ENCODE results near the gene ABR. TPM values are rescaled to one million over a fixed set of nuclear protein-coding genes. Genes with fewer than 3 reads are reported as not detected.

ABR gene
- total RNA-seq, 1 donor from 2014 or later = 70.9 TPM

DNA sequence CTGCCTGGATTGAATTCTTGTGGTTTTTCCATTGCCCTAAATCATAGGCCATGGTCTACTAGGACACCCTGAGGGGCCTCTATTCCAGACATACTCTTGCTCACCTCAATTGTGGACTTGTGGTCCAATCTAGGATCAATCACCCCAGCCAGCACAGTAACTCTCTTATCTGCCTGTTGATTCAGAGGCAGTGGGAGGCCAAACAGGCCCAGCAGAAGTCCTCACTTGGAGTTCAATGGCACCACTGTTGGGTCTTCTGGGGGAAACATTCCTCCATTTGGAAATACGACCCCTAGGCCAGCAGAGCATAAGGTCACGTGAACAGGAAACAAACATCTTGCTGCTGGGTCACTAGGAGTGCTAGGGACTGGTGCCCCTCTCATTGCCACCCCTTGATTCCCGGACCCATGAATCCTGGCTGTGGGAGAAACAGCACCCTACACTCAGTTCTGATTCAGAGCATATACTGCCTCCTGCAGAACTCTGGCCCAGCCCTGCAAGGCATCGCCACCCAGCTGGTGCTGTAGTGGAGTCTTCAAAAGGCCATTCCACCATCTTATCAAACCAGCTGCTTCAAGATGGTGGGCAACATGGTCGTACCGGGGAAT lies 193.4 kb downstream of the ABR start:
- no peak for DNase-seq (ENCODE audit: low read depth)
- no peaks in the 10 kb centered on the region for H3K79me2 ChIP-seq (ENCODE audit: insufficient read depth, low read length)
- Mint-ChIP-seq H3K4me3 (ENCODE audit: unreplicated experiment) (no peak overlapping the region), H3K27me3 (ENCODE audit: low read depth, unreplicated experiment) (peaks cover 3% of the 10 kb centered on the region), H3K9me3 (ENCODE audit: unreplicated experiment) (peaks cover 3% of the 10 kb centered on the region), H3K4me1 (ENCODE audit: low read depth, unreplicated experiment) (no peaks in the 10 kb centered on the region), H3K36me3 (ENCODE audit: low read depth, unreplicated experiment) (no peaks in the 10 kb centered on the region), H3K27ac (ENCODE audit: unreplicated experiment) (no peak overlapping the region)
- no peak overlapping the region for H2AFZ ChIP-seq (ENCODE audit: low read depth, low read length)
- no peaks in the 10 kb centered on the region for H3K9me3 ChIP-seq (ENCODE audit: insufficient read depth, low read depth, low read length)
- FAIRE-seq = no peak
- no peaks in the 10 kb centered on the region for H4K20me1 ChIP-seq (ENCODE audit: insufficient read depth, low read length)
- H3K4me2 ChIP-seq (ENCODE audit: low read length) = no peak overlapping the region
- H3K27ac ChIP-seq (ENCODE audit: low read depth, low read length) = no peak overlapping the region
- no peaks in the 10 kb centered on the region for H3K27me3 ChIP-seq (ENCODE audit: insufficient read depth, low read length)
- H3K9ac ChIP-seq (ENCODE audit: low read length) = no peak overlapping the region
- H3K4me3 ChIP-seq (ENCODE audit: insufficient read depth, low read depth, low read length) = no peak overlapping the region
- no peaks in the 10 kb centered on the region for H3K36me3 ChIP-seq (ENCODE audit: insufficient read depth, low read length)
- TF ChIP-seq, protein P1, sequence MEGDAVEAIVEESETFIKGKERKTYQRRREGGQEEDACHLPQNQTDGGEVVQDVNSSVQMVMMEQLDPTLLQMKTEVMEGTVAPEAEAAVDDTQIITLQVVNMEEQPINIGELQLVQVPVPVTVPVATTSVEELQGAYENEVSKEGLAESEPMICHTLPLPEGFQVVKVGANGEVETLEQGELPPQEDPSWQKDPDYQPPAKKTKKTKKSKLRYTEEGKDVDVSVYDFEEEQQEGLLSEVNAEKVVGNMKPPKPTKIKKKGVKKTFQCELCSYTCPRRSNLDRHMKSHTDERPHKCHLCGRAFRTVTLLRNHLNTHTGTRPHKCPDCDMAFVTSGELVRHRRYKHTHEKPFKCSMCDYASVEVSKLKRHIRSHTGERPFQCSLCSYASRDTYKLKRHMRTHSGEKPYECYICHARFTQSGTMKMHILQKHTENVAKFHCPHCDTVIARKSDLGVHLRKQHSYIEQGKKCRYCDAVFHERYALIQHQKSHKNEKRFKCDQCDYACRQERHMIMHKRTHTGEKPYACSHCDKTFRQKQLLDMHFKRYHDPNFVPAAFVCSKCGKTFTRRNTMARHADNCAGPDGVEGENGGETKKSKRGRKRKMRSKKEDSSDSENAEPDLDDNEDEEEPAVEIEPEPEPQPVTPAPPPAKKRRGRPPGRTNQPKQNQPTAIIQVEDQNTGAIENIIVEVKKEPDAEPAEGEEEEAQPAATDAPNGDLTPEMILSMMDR (IDR thresholded peaks at IDR 0.05; ENCODE audit: insufficient read depth, low read depth, low read length) = no peak
- TF ChIP-seq EZH2 (IDR thresholded peaks at IDR 0.05; ENCODE audit: insufficient read depth, low read length) = no peak
- no peaks in the 10 kb centered on the region for H3K4me1 ChIP-seq (ENCODE audit: insufficient read depth, low read length)

GRCh38 chr17:983921-984320 lies 195.9 kb downstream of the ABR start:
- H2AFZ ChIP-seq (ENCODE audit: low read depth, low read length) = no peak overlapping the region
- H3K4me1 ChIP-seq (ENCODE audit: insufficient read depth, low read length) = peaks cover 2% of the 10 kb centered on the region
- FAIRE-seq (no peak), DNase-seq (ENCODE audit: low read depth) (no peak)
- no peak overlapping the region for H3K27ac ChIP-seq (ENCODE audit: low read depth, low read length)
- H3K9ac ChIP-seq (ENCODE audit: low read length) = no peak overlapping the region
- H3K4me3 Mint-ChIP-seq (ENCODE audit: unreplicated experiment) = no peak overlapping the region
- H3K36me3 ChIP-seq (ENCODE audit: insufficient read depth, low read length) = no peaks in the 10 kb centered on the region
- no peak overlapping the region for H3K4me2 ChIP-seq (ENCODE audit: low read length)
- H3K9me3 ChIP-seq (ENCODE audit: insufficient read depth, low read depth, low read length) = no peaks in the 10 kb centered on the region
- H3K27me3 ChIP-seq (ENCODE audit: insufficient read depth, low read length) = no peaks in the 10 kb centered on the region
- H3K9me3 Mint-ChIP-seq (ENCODE audit: unreplicated experiment) = peaks cover 3% of the 10 kb centered on the region
- H3K27me3 Mint-ChIP-seq (ENCODE audit: low read depth, unreplicated experiment) = peaks cover 3% of the 10 kb centered on the region
- no peaks in the 10 kb centered on the region for H3K79me2 ChIP-seq (ENCODE audit: insufficient read depth, low read length)
- no peaks in the 10 kb centered on the region for H3K36me3 Mint-ChIP-seq (ENCODE audit: low read depth, unreplicated experiment)
- no peak overlapping the region for H3K27ac Mint-ChIP-seq (ENCODE audit: unreplicated experiment)
- no peaks in the 10 kb centered on the region for H3K4me1 Mint-ChIP-seq (ENCODE audit: low read depth, unreplicated experiment)
- TF ChIP-seq, protein P1 (IDR thresholded peaks at IDR 0.05; ENCODE audit: insufficient read depth, low read depth, low read length) = no peak
- TF ChIP-seq EZH2 (IDR thresholded peaks at IDR 0.05; ENCODE audit: insufficient read depth, low read length) = no peak
- no peak overlapping the region for H3K4me3 ChIP-seq (ENCODE audit: insufficient read depth, low read depth, low read length)
- H4K20me1 ChIP-seq (ENCODE audit: insufficient read depth, low read length) = no peaks in the 10 kb centered on the region

- FAIRE-seq = no peak
- Histone ChIP-seq H3K9me3 (ENCODE audit: insufficient read depth, low read depth, low read length) (no peaks in the 10 kb centered on the region), H3K4me2 (ENCODE audit: low read length) (peak overlapping the region; percentile 38), H3K79me2 (ENCODE audit: insufficient read depth, low read length) (peaks cover 26% of the 10 kb centered on the region), H3K36me3 (ENCODE audit: insufficient read depth, low read length) (no peaks in the 10 kb centered on the region), H2AFZ (ENCODE audit: low read depth, low read length) (no peak overlapping the region), H3K27ac (ENCODE audit: low read depth, low read length) (no peak overlapping the region), H3K27me3 (ENCODE audit: insufficient read depth, low read length) (no peaks in the 10 kb centered on the region), H3K9ac (ENCODE audit: low read length) (no peak overlapping the region), H3K4me1 (ENCODE audit: insufficient read depth, low read length) (peaks cover 15% of the 10 kb centered on the region), H3K4me3 (ENCODE audit: insufficient read depth, low read depth, low read length) (no peak overlapping the region), H4K20me1 (ENCODE audit: insufficient read depth, low read length) (peaks cover 20% of the 10 kb centered on the region)
- no peaks in the 10 kb centered on the region for H3K27me3 Mint-ChIP-seq (ENCODE audit: low read depth, unreplicated experiment)
- peaks cover 9% of the 10 kb centered on the region for H3K4me1 Mint-ChIP-seq (ENCODE audit: low read depth, unreplicated experiment)
- DNase-seq (ENCODE audit: low read depth) = no peak
- H3K4me3 Mint-ChIP-seq (ENCODE audit: unreplicated experiment) = peak overlapping the region; percentile 60
- no peak for TF ChIP-seq EZH2 (IDR thresholded peaks at IDR 0.05; ENCODE audit: insufficient read depth, low read length)
- TF ChIP-seq, protein P1 (IDR thresholded peaks at IDR 0.05; ENCODE audit: insufficient read depth, low read depth, low read length) = no peak
- no peak overlapping the region for H3K27ac Mint-ChIP-seq (ENCODE audit: unreplicated experiment)
- H3K36me3 Mint-ChIP-seq (ENCODE audit: low read depth, unreplicated experiment) = no peaks in the 10 kb centered on the region
- H3K9me3 Mint-ChIP-seq (ENCODE audit: unreplicated experiment) = no peaks in the 10 kb centered on the region
Measured at GRCh38 chr17:981292-981658, 198.5 kb downstream of the ABR start.

Data from astrocyte (in vitro differentiated cells and primary cell).